ENCODE measurements around the gene PIP5K1B. TPM values are rescaled to one million over a fixed set of nuclear protein-coding genes. Genes with fewer than 3 reads are reported as not detected.

Gene PIP5K1B
- total RNA-seq, 1 donor from 2014 or later: 0.71 TPM

DNA sequence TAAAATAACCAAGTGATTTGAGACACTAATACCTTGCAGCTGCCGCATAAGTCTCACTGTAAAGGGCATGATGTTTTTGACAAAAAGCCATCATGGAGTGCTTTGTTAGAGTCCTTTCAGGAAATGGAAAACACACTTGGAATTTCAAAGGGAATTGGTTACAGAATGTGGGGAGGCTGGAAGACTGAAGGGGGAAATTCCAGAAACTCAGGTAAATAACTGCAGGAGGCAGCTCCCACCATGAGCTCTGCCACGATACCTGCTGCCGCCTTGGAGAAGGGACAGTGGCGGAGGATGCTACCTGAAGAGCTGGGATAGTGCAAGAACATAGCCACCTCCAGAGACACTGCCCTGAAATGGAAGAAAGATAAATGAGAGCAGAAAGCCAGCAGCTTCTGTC lies 242.0 kb downstream of the PIP5K1B start:
- no peak for TF ChIP-seq CTCF (IDR thresholded peaks at IDR 0.05; ENCODE audit: insufficient read depth, low read length, poor library complexity, severe bottlenecking)
- no peak for DNase-seq (ENCODE audit: low read depth)
- Histone ChIP-seq H3K4me3 (ENCODE audit: low read depth, low read length) (no peak overlapping the region), H3K27me3 (ENCODE audit: control insufficient read depth, insufficient read depth, low read length) (no peaks in the 10 kb centered on the region), H3K36me3 (ENCODE audit: control insufficient read depth, insufficient read depth, low read length) (no peaks in the 10 kb centered on the region)

GRCh38 chr9:68947842-68948569 lies 243.0 kb downstream of the PIP5K1B start:
- TF ChIP-seq CTCF (IDR thresholded peaks at IDR 0.05; ENCODE audit: insufficient read depth, low read length, poor library complexity, severe bottlenecking): no peak
- H3K27me3 ChIP-seq (ENCODE audit: control insufficient read depth, insufficient read depth, low read length): no peaks in the 10 kb centered on the region
- H3K4me3 ChIP-seq (ENCODE audit: low read depth, low read length): no peak overlapping the region
- H3K36me3 ChIP-seq (ENCODE audit: control insufficient read depth, insufficient read depth, low read length): no peaks in the 10 kb centered on the region
- DNase-seq (ENCODE audit: low read depth): no peak

GRCh38 chr9:68949271-68950000 lies 244.4 kb downstream of the PIP5K1B start:
- Histone ChIP-seq H3K27me3 (ENCODE audit: control insufficient read depth, insufficient read depth, low read length) (no peaks in the 10 kb centered on the region), H3K4me3 (ENCODE audit: low read depth, low read length) (no peak overlapping the region), H3K36me3 (ENCODE audit: control insufficient read depth, insufficient read depth, low read length) (no peaks in the 10 kb centered on the region)
- DNase-seq (ENCODE audit: low read depth): no peak
- TF ChIP-seq CTCF (IDR thresholded peaks at IDR 0.05; ENCODE audit: insufficient read depth, low read length, poor library complexity, severe bottlenecking): no peak

DNA sequence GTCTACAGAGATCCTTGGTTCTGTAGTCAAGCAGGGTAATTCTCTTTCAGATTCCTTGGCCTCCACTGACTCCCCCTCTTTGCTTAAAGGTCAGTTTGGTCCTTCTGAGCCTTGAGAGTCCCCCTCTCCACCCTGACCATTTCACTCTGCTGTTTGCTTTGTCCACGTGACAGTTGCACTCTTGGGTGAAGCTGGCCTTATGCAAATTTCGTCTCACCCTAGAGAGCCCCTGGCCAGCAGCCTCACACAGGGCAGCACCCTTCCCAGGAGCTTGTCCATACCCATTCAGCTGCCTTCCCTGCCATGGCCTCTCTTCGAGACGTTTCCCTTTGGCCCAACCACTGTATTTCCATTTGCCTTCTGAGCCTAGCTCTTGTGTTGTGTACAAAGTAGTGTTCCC lies 245.1 kb downstream of the PIP5K1B start:
- H3K36me3 ChIP-seq (ENCODE audit: control insufficient read depth, insufficient read depth, low read length): no peaks in the 10 kb centered on the region
- no peaks in the 10 kb centered on the region for H3K27me3 ChIP-seq (ENCODE audit: control insufficient read depth, insufficient read depth, low read length)
- H3K4me3 ChIP-seq (ENCODE audit: low read depth, low read length): no peak overlapping the region
- no peak for DNase-seq (ENCODE audit: low read depth)
- TF ChIP-seq CTCF (IDR thresholded peaks at IDR 0.05; ENCODE audit: insufficient read depth, low read length, poor library complexity, severe bottlenecking): no peak

GRCh38 chr9:68950689-68951088 lies 245.6 kb downstream of the PIP5K1B start:
- Histone ChIP-seq H3K36me3 (ENCODE audit: control insufficient read depth, insufficient read depth, low read length) (no peaks in the 10 kb centered on the region), H3K4me3 (ENCODE audit: low read depth, low read length) (no peak overlapping the region), H3K27me3 (ENCODE audit: control insufficient read depth, insufficient read depth, low read length) (no peaks in the 10 kb centered on the region)
- DNase-seq (ENCODE audit: low read depth): no peak
- no peak for TF ChIP-seq CTCF (IDR thresholded peaks at IDR 0.05; ENCODE audit: insufficient read depth, low read length, poor library complexity, severe bottlenecking)

Data from kidney epithelial cell (primary cell).